Keratinocyte (primary cell): ENCODE data around the gene PAN3. TPM values are rescaled to one million over a fixed set of nuclear protein-coding genes. Genes with fewer than 3 reads are reported as not detected.

Experiments
- DNase-seq: peaks from one replicate; pipeline ENCODE4 v3.0.0-alpha.2; 2011; ENCODE audit warnings: low read depth, missing footprints, low spot score
- FAIRE-seq: peaks from 2 replicates; lab custom pipeline; 2011; peaks lifted over from hg19 to GRCh38; lab: Jason Lieb, UNC
- H2AFZ ChIP-seq: 2 replicates; pipeline ENCODE4 v1.6.0; 2012; ENCODE audit warnings: low read length, control low read depth, inconsistent platforms; ENCODE audit not compliant: control insufficient read depth
- H3K27ac ChIP-seq: 2 replicates; pipeline ENCODE4 v1.5.1; 2011; ENCODE audit warnings: low read length; ENCODE audit not compliant: control insufficient read depth, insufficient read depth
- H3K27me3 ChIP-seq: 3 replicates; pipeline ENCODE4 v1.6.0; 2011; ENCODE audit warnings: low read length; ENCODE audit not compliant: control insufficient read depth, insufficient read depth; ENCODE audit errors: extremely low read depth
- H3K36me3 ChIP-seq, 2 experiments: 2 replicates in 1 of 2; 3 replicates in 1 of 2; pipeline ENCODE4 v1.5.1; 2011; ENCODE audit warnings: low read length in 2 of 2, mild to moderate bottlenecking in 1 of 2; ENCODE audit not compliant: control insufficient read depth in 2 of 2, insufficient read depth in 2 of 2; ENCODE audit errors: extremely low read depth in 1 of 2
- H3K4me1 ChIP-seq: 3 replicates; pipeline ENCODE4 v1.5.1; 2011; ENCODE audit warnings: low read length; ENCODE audit not compliant: control insufficient read depth, insufficient read depth; ENCODE audit errors: extremely low read depth
- H3K4me2 ChIP-seq: 3 replicates; pipeline ENCODE4 v1.6.0; 2011; ENCODE audit warnings: low read depth, low read length; ENCODE audit not compliant: control insufficient read depth, insufficient read depth; ENCODE audit errors: extremely low read depth
- H3K4me3 ChIP-seq, 3 experiments: fragments of 200-600 bp in 1 of 3; sonication (generic) in 1 of 3; 2 replicates in 2 of 3; 3 replicates in 1 of 3; pipeline ENCODE4 v1.5.1; 2011 to 2016; ENCODE audit warnings: low read length in 3 of 3, mild to moderate bottlenecking in 3 of 3, control low read depth in 2 of 3, inconsistent platforms in 1 of 3, low read depth in 1 of 3, mixed read lengths in 1 of 3, mixed run types in 1 of 3, moderate library complexity in 1 of 3; ENCODE audit not compliant: control insufficient read depth in 2 of 3, insufficient read depth in 2 of 3; ENCODE audit errors: extremely low read depth in 1 of 3
- H3K79me2 ChIP-seq: 2 replicates; pipeline ENCODE4 v1.6.0; 2012; ENCODE audit warnings: low read length; ENCODE audit not compliant: control insufficient read depth, insufficient read depth
- H3K9ac ChIP-seq: 3 replicates; pipeline ENCODE4 v1.6.0; 2011; ENCODE audit warnings: low read length; ENCODE audit not compliant: control insufficient read depth, insufficient read depth; ENCODE audit errors: extremely low read depth
- H3K9me1 ChIP-seq: 3 replicates; pipeline ENCODE4 v1.6.0; 2011; ENCODE audit warnings: low read length; ENCODE audit not compliant: control insufficient read depth, insufficient read depth; ENCODE audit errors: extremely low read depth
- H3K9me3 ChIP-seq: 2 replicates; pipeline ENCODE4 v1.5.1; 2012; ENCODE audit warnings: low read depth, low read length; ENCODE audit not compliant: control insufficient read depth
- H4K20me1 ChIP-seq: 3 replicates; pipeline ENCODE4 v1.6.0; 2011; ENCODE audit warnings: low read length; ENCODE audit not compliant: control insufficient read depth, insufficient read depth; ENCODE audit errors: extremely low read depth
- CTCF ChIP-seq, 3 experiments: IDR thresholded peaks in 1 of 3; conservative IDR thresholded peaks in 1 of 3; optimal IDR thresholded peaks in 1 of 3; 2 replicates in 2 of 3; 3 replicates in 1 of 3; pipeline versions ENCODE3 to v1.5.1; 2011; ENCODE audit warnings: low read length in 3 of 3, mild to moderate bottlenecking in 3 of 3, moderate library complexity in 2 of 3, control low read depth in 1 of 3, inconsistent platforms in 1 of 3; ENCODE audit not compliant: insufficient read depth in 2 of 3; ENCODE audit errors: extremely low read depth in 1 of 3
- EZH2 ChIP-seq: IDR thresholded peaks from one replicate; pipeline ENCODE4 v1.6.1; 2012; ENCODE audit warnings: inconsistent platforms, mild to moderate bottlenecking, low read length, moderate library complexity
- dilution Hi-C: fragments of 300-500 bp; cut with MboI; formaldehyde crosslinking; loops from one replicate; pipeline ENCODE4 v1.7.0; 2020; ENCODE audit warnings: low sequenced_read_pairs; ENCODE audit not compliant: extremely low pct_ligation_motif_present
- polyA plus RNA-seq, 5 experiments: library from polyadenylated mRNA; depleted of rRNA in 3 of 5; stranded (reverse) in 3 of 5; stranded (forward) in 1 of 5; unstranded in 1 of 5; fragments of >200 nt; gene quantifications; 1 replicate in 1 of 5; 2 replicates in 3 of 5; 3 replicates in 1 of 5; pipeline versions ENCODE4 v1.2.1 to v1.2.3, GENCODE V29; 2011 to 2012; ENCODE audit warnings: missing spikeins in 2 of 5, low read depth in 1 of 5, low replicate concordance in 1 of 5

The PAN3 gene
- polyA plus RNA-seq, 1 donor (not counting 4 experiments of a cell fraction or from before 2014, with no cell fraction given): 16.8 TPM

GRCh38 chr13:28173793-28174192 is 35.4 kb downstream of the PAN3 start:
- FAIRE-seq (peak; percentile 60), DNase-seq (no peak)
- Histone ChIP-seq H3K4me2 (peak overlapping the region; percentile 56), H3K9me3 (no peaks in the 10 kb centered on the region), H4K20me1 (peaks cover 4% of the 10 kb centered on the region), H3K36me3 (peaks cover 2 to 3% of the 10 kb centered on the region in 2 experiments), H3K4me1 (peaks cover 13% of the 10 kb centered on the region), H3K9ac (no peak overlapping the region), H2AFZ (no peak overlapping the region), H3K4me3 (peak overlapping the region in 1 of 3 experiments; percentile 13), H3K79me2 (peaks cover 22% of the 10 kb centered on the region), H3K27ac (peak overlapping the region; percentile 36), H3K27me3 (no peaks in the 10 kb centered on the region), H3K9me1 (no peaks in the 10 kb centered on the region)
- dilution Hi-C loops: no loop called here
- TF ChIP-seq EZH2 (no peak), CTCF (optimal IDR thresholded peaks at IDR 0.05 in 1 of 3, IDR thresholded peaks at IDR 0.05 in 1 of 3, conservative IDR thresholded peaks at IDR 0.05 in 1 of 3; ENCODE audit: extremely low read depth in 1 of 3, insufficient read depth in 2 of 3, low read length in 3 of 3) (no peak)

- no peak overlapping the region for H3K9ac ChIP-seq
- no peak overlapping the region for H3K27ac ChIP-seq
- no peaks in the 10 kb centered on the region for H3K27me3 ChIP-seq
- peaks cover 4% of the 10 kb centered on the region for H4K20me1 ChIP-seq
- H3K4me2 ChIP-seq: no peak overlapping the region
- peaks cover 14% of the 10 kb centered on the region for H3K79me2 ChIP-seq
- FAIRE-seq (no peak), DNase-seq (no peak)
- no peak overlapping the region for H3K4me3 ChIP-seq
- H3K4me1 ChIP-seq: peaks cover 26% of the 10 kb centered on the region
- no peaks in the 10 kb centered on the region for H3K9me1 ChIP-seq
- no peak overlapping the region for H2AFZ ChIP-seq
- H3K36me3 ChIP-seq: peaks cover 2 to 3% of the 10 kb centered on the region in 2 experiments
- dilution Hi-C loops: no loop called here
- TF ChIP-seq CTCF (optimal IDR thresholded peaks at IDR 0.05 in 1 of 3, IDR thresholded peaks at IDR 0.05 in 1 of 3, conservative IDR thresholded peaks at IDR 0.05 in 1 of 3; ENCODE audit: extremely low read depth in 1 of 3, insufficient read depth in 2 of 3, low read length in 3 of 3): no peak
- TF ChIP-seq EZH2: no peak
- H3K9me3 ChIP-seq: no peaks in the 10 kb centered on the region
These were observed 39.0 kb downstream of the PAN3 start for GRCh38 chr13:28177327-28177726.
